Measurements from ENCODE around the gene RNF31.

The RNF31 gene

DNA sequence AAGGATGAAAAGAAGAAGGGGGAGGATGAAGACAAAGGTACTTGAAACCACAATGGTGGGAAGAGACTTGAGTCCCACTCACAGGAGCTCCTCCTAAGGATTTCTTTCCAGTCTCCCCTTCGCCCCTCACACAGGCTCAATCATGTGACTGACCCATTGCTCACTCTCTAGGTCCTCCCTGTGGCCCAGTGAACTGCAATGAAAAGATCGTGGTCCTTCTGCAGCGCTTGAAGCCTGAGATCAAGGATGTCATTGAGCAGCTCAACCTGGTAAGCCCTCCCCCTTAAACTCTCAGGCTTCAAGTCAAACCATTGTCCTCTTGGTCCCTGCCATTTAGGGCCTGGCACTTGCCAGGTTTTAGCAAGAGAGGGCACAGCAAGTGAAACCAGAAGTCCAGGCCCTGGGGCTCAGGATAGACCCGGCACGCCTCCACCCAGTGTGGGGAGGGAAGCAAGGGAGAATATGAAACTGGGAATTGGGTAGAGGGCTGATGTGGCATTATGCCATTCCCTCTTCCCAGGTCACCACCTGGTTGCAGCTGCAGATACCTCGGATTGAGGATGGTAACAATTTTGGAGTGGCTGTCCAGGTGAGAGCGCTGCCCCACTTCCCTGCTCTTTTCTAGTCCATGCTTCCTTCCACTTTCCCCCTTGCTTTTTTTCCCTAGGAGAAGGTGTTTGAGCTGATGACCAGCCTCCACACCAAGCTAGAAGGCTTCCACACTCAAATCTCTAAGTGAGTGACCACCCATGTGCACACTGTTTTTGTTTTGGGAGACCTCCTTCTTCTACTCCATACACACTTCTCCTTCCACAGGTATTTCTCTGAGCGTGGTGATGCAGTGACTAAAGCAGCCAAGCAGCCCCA is 9.5 kb upstream of the RNF31 start:
- DNase-seq (ENCODE audit: low read depth): no peak
- TF ChIP-seq, protein P1, sequence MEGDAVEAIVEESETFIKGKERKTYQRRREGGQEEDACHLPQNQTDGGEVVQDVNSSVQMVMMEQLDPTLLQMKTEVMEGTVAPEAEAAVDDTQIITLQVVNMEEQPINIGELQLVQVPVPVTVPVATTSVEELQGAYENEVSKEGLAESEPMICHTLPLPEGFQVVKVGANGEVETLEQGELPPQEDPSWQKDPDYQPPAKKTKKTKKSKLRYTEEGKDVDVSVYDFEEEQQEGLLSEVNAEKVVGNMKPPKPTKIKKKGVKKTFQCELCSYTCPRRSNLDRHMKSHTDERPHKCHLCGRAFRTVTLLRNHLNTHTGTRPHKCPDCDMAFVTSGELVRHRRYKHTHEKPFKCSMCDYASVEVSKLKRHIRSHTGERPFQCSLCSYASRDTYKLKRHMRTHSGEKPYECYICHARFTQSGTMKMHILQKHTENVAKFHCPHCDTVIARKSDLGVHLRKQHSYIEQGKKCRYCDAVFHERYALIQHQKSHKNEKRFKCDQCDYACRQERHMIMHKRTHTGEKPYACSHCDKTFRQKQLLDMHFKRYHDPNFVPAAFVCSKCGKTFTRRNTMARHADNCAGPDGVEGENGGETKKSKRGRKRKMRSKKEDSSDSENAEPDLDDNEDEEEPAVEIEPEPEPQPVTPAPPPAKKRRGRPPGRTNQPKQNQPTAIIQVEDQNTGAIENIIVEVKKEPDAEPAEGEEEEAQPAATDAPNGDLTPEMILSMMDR (IDR thresholded peaks at IDR 0.05; ENCODE audit: control insufficient read depth, insufficient read depth, low read depth, low read length, missing control alignments): no peak
- no peak overlapping the region for H3K4me3 ChIP-seq (ENCODE audit: control insufficient read depth, low read depth, low read length)

DNA sequence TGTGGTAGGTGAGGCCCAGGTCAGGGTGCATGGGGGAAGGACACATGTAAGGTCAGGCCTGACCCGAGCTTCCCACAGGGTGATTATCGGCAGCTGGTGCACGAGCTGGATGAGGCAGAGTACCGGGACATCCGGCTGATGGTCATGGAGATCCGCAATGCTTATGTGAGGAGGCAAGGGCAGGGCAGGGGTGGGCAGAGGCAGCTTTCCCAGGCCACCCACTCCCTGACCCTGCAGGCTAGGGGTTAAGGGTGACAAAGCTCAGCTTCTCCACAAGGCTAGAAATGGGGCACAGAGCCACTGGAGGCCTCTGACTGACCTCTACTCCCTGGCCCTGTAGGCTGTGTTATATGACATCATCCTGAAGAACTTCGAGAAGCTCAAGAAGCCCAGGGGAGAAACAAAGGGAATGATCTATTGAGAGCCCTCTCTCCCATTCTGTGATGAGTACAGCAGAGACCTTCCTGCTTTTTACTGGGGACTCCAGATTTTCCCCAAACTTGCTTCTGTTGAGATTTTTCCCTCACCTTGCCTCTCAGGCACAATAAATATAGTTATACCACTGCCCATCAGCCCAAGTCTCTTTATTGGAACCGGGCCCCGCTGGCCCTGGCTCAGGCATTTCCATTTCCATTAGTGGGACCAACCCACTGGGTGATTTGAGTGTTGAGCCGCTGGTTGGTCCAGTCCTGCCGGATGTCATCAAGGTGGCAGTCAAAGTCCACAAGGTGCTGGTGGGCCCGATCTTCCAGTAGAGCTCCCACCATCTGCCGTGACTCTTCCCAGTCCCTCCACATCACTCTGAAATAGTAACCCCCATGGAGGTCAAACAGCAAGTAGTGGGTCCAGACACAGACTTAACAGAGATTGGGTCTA is 8.7 kb upstream of the RNF31 start:
- TF ChIP-seq, protein P1 (IDR thresholded peaks at IDR 0.05; ENCODE audit: control insufficient read depth, insufficient read depth, low read depth, low read length, missing control alignments): no peak
- no peak overlapping the region for H3K4me3 ChIP-seq (ENCODE audit: control insufficient read depth, low read depth, low read length)
- DNase-seq (ENCODE audit: low read depth): no peak

GRCh38 chr14:24139272-24139934 is 7.9 kb upstream of the RNF31 start:
- TF ChIP-seq, protein P1 (IDR thresholded peaks at IDR 0.05; ENCODE audit: control insufficient read depth, insufficient read depth, low read depth, low read length, missing control alignments): no peak
- no peak for DNase-seq (ENCODE audit: low read depth)
- peak overlapping the region; percentile 9 for H3K4me3 ChIP-seq (ENCODE audit: control insufficient read depth, low read depth, low read length)

- peak; percentile 95 for DNase-seq (ENCODE audit: low read depth)
- TF ChIP-seq, protein P1 (IDR thresholded peaks at IDR 0.05; ENCODE audit: control insufficient read depth, insufficient read depth, low read depth, low read length, missing control alignments): peak; percentile 43
- H3K4me3 ChIP-seq (ENCODE audit: control insufficient read depth, low read depth, low read length): peak within 1 kb of the TSS; percentile 99
Measured at GRCh38 chr14:24141097-24141880, 6.0 kb upstream of the RNF31 start, which contains the start of gene EMC9. Gene EMC9 (minus strand): TSS chr14:24141591. CDS start chr14:24141304, 287 bp downstream.

- DNase-seq (ENCODE audit: low read depth): no peak
- TF ChIP-seq, protein P1 (IDR thresholded peaks at IDR 0.05; ENCODE audit: control insufficient read depth, insufficient read depth, low read depth, low read length, missing control alignments): no peak
- H3K4me3 ChIP-seq (ENCODE audit: control insufficient read depth, low read depth, low read length): no peak overlapping the region
Measured at GRCh38 chr14:24143511-24143910, 3.8 kb upstream of the RNF31 start.

Measured in AG09309 (cell line).